Fibroblast of peridontal ligament (primary cell): ENCODE results near the gene PPIH.
"Not testable (repeated sequence)": the region's sequence is repeated elsewhere in the genome, so short reads cannot be mapped to it uniquely, and the experiment has no call there.

Experiments
- DNase-seq: peaks from one replicate; pipeline ENCODE4 v3.0.0-alpha.2; 2010; ENCODE audit errors: extremely low read depth

PPIH gene

DNA sequence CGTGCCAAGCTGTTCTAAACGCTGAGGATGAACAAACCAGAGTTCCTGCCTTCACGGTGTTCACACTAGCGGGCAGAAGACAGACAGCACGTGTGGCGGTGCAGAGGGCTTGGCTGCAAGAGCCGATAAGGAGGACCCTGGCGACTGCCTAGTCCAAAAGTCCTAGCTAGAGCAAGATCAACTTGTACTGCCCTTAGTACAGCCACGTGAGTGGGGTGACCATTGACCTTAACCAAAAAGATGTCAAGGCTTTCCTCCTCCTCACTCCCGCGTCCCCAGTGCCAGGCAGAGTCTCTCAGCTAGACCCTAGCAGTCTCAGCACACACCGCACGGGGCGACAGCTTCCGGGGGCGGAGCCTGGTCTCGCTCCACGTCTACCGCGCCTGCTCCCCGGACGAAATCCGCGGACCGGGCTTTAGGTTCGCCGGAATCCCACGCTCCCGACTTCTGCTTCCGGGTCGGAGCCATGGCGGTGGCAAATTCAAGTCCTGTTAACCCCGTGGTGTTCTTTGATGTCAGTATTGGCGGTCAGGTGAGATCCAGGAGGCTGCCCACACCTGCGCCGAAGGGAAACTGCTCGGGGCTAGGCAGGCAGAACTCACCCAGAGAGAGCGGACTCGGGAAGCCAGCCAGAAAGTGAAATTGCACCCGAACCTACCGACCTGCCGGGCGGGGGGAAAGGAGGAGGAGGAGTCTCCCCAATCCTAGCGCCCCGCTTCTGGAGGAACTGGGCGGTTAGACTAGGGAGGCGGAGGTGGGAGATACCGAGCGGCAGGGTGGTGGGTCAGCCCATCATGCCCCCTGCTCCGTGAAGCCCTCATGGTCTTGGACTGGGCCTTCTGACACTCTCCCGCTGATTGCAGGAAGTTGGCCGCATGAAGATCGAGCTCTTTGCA lies at the start of gene PPIH:
Gene PPIH (plus strand): TSS at position 443 of the 896 bp plus-strand sequence. CDS start 24 bp downstream, at position 467.
- peak; percentile 87 for DNase-seq

GRCh38 chr1:42613803-42614131 lies 44.5 kb upstream of the PPIH start:
- DNase-seq, result no peak

DNA sequence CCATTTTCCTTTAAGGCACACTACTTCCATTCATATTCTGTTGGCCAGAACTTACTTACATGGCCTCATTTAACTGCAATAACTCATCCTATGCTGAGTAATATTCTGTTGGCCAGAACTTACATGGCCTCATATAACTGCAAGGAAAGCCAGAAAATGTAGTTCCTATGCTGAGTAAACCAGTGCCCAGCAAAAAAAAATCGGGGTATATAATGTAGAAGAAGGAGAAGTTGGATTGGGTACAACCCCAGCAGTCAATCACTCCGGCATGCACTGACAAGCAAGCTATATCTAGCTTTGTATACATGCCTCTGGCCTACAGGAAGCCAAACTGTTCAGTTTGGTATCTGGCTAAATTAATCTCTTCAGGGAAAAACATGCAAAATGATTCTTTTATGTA lies 39.4 kb upstream of the PPIH start:
- DNase-seq, result no peak

GRCh38 chr1:42620307-42620706 lies 37.9 kb upstream of the PPIH start:
- DNase-seq, result no peak

DNA sequence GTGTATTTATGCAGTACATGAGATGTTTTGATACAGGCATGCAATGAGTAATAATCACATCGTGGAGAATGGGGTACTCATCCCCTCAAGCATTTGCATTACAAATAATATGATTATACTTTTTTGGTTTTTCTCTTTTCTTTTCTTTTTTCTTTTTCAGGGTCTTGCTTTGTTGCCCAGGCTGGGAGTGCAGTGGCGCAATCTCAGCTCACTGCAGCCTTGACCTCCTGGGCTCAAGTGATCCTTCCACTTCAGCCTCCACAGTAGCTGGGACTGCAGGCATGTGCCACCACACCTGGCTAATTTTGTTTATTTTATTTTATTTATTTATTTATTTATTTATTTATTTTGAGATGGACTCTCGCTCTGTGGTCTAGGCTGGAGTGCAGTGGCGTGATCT lies 37.0 kb upstream of the PPIH start:
- not testable (repeated sequence) for DNase-seq

DNA sequence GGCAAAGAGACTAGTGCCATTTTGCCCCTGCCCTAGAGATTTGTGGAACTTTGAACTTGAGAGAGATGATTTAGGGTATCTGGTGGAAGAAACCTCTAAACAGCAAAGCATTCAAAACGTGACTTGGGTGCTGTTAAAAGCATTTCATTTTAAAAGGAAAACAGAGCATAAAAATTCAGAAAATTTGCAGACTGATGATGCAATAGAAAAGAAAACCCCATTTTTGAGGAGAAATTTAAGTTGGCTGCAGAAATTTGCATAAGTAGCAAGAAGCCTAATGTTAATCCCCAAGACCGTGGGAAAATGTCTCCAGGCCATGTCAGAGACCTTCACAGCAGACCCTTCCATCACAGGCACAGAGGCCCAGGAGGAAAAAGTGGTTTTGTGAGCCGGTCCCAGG lies 31.0 kb upstream of the PPIH start:
- not testable (repeated sequence) for DNase-seq

DNA sequence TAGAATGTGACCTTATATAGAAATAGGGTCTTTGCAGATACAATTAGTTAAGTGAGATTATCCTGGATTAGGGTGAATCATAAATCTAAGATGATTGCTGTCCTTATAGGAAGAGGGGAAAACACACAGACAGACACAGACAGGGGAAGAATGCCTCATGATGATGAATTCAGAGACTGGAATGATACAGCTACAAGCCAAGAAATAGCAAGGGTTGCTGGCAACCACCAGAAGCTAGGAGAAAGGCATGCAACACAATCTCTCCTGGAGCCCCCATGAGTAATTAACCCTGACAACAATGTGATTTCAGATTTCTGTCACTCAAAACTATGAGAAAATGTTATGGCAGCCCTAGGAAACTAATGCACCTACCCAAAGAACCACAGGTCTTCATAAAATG lies 19.1 kb upstream of the PPIH start:
- no peak for DNase-seq

DNA sequence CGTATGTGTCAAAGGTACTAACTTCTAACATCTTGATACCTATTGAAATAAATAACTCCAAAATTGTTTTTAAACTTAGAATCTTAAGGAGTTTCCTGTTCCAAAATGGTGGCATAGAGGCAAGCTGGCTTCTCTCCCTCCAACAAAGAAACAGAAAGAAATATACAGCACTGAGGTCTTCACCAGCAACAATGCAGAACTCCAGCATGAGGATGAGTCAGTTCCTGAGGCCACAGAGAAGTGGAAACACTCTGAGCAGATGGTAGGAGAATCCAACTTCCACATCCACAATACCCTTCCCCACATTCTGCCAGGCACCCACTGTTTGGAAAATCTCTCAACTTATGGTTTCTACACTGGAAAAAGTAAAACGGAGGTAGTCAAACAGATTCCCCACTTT lies 12.2 kb upstream of the PPIH start:
- no peak for DNase-seq

DNA sequence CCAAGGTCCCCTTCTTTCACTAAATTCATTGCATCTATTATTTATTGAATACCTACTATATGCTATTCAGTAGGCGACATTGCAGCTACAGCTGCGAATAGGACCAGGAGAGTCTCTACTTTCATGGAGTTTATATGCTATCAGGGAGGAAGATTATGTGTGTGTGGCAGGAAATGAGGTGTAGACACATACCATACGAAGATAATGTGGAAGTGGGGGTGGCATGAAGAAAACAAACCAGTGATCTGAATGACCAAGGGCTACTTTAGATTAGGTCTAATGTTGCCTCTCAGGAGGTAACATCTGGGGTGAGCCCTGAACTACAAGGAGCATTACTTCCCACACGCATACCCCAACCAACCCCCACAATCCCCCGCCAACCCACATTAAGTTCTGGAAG lies 1.0 kb upstream of the PPIH start:
- DNase-seq, result no peak

GRCh38 chr1:42658877-42659337 lies 684 bp downstream of the PPIH start:
- peak; percentile 19 for DNase-seq

DNA sequence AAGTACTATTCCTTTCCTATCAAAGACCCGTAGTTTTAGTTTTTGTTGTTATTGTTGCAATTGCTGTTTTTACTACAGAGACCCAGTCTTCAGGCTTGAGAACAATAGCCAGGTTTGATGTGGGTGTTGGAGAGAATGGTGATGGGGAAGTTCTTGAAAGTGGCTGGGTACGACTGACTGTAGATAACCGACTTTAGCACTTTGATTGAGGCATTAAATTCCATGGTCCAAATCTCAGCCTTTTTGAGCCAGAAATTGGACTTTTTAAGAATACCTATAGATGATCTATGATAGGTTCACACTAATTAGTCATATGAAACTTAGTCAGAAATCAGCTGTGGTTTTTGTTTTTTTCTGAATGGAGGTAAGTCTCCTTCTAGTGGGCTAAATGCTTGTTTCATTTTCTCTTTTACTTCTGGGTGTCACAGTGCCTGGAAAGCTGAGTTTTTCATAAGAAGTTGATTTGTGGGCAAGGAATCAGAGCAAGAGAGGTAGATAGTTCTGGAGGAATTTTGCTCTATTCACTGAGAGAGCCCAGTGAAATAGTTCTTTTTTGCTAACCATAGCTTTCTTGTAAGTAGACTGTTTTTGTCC lies 2.8 kb downstream of the PPIH start:
- DNase-seq, result no peak

DNA sequence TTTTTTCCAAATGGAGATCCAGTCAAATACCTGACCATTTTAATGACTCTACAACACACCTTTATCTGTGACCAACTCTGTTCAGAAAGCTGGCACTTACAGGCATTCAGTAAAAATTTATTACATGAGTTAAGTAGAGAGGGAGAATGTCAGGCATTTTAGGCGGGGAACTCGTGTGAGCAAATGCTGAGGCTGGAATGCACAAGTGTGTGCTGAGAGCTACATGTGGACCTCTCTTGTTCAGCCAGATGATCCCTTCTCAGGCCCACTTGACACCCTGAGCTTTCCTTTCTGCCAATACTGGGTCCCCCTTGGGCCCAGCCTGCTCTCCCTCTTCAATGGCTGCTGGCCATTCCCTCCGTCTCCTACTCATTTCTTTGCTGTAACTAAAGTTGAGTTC lies 11.7 kb downstream of the PPIH start:
- no peak for DNase-seq

DNA sequence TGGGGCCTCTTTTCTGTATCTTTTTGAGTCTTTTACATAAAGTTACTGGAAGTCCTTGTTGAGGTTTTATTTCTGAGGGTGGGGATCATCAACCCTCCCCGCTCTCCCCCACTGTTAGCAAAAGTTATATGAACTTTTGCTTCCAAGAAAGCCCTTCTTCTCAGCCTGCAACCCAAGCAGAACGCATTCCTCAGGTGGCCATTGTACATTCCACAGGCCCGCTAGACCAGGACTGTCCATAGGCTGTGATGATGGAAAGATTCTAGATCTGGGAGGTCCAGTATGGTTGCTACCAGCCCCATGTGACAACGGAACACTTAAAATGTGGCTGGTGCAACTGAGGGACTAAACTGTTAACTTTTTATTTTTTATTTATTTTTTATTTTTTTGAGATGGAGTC lies 12.2 kb downstream of the PPIH start:
- DNase-seq, result no peak

- DNase-seq, result no peak
These were observed 16.0 kb downstream of the PPIH start for GRCh38 chr1:42674214-42674613.

GRCh38 chr1:42674682-42675081 lies 16.5 kb downstream of the PPIH start:
- DNase-seq, result no peak

GRCh38 chr1:42675467-42675866 lies 17.2 kb downstream of the PPIH start:
- DNase-seq, result no peak

- DNase-seq, result no peak
These were observed 18.4 kb downstream of the PPIH start for GRCh38 chr1:42676534-42677087.

DNA sequence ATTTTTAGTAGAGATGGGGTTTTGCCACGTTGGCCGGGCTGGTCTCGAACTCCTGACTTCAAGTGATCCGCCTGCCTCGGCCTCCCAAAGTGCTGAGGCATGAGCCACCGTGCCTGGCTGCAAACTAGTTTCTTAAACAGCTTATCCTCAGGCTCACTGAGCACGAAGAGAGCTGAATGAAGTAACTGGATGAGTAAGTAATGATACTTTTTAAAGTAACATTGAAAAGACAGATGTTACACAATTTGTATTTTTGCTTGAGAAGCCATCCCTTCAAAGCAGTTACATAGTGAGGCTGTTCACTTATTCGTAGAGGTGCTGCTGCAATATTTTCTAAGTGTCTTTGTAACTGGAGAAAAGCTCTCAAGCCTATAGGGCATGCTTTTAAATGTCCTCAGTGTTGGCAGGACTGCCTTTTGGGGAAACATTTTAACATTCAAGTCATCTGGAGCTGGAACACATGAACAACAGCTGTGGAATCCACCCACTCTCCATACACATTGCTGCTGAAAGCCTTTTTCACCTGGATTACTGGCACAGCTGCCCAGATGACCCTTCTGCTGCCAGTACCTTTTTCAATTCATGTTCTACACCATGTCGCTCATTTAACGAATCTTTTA lies 21.3 kb downstream of the PPIH start:
- DNase-seq, result peak; percentile 64

GRCh38 chr1:42680055-42680454 lies 21.8 kb downstream of the PPIH start:
- peak; percentile 19 for DNase-seq

GRCh38 chr1:42680921-42681683 lies 22.9 kb downstream of the PPIH start:
- DNase-seq, result peak; percentile 33

- peak; percentile 99 for DNase-seq
These were observed 23.7 kb downstream of the PPIH start, which contains the start of gene YBX1 for GRCh38 chr1:42681741-42682483. Gene YBX1, plus strand, starts transcription at chr1:42682418. Its CDS starts 148 bp downstream, at chr1:42682566.
